ENCODE measurements around the gene SLC1A7. TPM values are rescaled to one million over a fixed set of nuclear protein-coding genes. Genes with fewer than 3 reads are reported as not detected.

SLC1A7 gene
- total and polyA plus RNA-seq, 2 of the 13 experiments (the other 11 are each of a cell fraction or from before 2014, with no cell fraction given): 0.04 to 2.0 TPM

DNA sequence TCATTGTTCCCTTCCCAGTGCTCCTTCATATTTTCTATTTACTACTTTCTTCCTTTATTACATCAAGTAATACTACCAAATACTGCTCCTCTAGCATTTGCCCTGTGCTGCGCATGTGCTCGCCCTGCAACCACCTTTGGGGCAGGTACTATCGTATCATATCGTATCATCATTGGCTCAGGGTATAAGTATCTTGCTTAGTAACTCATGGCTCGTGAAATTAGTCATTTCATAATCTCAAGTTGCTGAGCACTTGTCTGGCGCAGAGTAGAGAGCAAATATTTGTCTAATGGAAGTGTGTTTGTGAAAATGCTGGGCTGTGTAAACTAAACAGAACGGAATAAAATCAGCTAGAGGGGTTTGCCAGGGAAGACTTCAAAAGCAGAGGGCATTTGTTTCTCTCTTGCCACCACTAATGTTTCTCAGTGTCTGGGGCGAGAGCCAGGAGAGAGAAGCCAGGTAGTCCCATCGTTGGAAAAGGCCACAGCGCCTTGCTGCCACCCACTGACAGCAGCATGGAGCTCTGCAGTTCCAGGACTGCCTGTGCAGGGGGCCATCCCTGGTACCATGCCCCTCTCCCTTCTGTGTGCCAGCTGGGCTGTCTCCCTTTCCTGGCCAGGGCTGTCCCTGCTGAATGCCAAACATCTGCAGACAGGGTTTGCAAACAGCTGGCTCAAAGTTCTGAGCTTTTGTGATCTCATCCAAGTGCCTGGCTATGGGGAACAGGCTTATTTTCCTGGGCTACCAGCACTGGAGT lies 34.2 kb upstream of the SLC1A7 start (continued):
- TF ChIP-seq, protein P1, sequence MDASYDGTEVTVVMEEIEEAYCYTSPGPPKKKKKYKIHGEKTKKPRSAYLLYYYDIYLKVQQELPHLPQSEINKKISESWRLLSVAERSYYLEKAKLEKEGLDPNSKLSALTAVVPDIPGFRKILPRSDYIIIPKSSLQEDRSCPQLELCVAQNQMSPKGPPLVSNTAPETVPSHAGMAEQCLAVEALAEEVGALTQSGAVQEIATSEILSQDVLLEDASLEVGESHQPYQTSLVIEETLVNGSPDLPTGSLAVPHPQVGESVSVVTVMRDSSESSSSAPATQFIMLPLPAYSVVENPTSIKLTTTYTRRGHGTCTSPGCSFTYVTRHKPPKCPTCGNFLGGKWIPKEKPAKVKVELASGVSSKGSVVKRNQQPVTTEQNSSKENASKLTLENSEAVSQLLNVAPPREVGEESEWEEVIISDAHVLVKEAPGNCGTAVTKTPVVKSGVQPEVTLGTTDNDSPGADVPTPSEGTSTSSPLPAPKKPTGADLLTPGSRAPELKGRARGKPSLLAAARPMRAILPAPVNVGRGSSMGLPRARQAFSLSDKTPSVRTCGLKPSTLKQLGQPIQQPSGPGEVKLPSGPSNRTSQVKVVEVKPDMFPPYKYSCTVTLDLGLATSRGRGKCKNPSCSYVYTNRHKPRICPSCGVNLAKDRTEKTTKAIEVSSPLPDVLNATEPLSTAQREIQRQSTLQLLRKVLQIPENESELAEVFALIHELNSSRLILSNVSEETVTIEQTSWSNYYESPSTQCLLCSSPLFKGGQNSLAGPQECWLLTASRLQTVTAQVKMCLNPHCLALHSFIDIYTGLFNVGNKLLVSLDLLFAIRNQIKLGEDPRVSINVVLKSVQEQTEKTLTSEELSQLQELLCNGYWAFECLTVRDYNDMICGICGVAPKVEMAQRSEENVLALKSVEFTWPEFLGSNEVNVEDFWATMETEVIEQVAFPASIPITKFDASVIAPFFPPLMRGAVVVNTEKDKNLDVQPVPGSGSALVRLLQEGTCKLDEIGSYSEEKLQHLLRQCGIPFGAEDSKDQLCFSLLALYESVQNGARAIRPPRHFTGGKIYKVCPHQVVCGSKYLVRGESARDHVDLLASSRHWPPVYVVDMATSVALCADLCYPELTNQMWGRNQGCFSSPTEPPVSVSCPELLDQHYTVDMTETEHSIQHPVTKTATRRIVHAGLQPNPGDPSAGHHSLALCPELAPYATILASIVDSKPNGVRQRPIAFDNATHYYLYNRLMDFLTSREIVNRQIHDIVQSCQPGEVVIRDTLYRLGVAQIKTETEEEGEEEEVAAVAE (CRISPR knock-in tag; IDR thresholded peaks at IDR 0.05; ENCODE audit: borderline replicate concordance): peak; percentile 54; the same call in 1 of the 2 replicates
- peak; percentile 68; the same call in 1 of the 2 replicates for TF ChIP-seq ERF (CRISPR knock-in tag; IDR thresholded peaks at IDR 0.05)
- TF ChIP-seq KLF6 (CRISPR knock-in tag; IDR thresholded peaks at IDR 0.05): no peak
- TF ChIP-seq, protein P2, sequence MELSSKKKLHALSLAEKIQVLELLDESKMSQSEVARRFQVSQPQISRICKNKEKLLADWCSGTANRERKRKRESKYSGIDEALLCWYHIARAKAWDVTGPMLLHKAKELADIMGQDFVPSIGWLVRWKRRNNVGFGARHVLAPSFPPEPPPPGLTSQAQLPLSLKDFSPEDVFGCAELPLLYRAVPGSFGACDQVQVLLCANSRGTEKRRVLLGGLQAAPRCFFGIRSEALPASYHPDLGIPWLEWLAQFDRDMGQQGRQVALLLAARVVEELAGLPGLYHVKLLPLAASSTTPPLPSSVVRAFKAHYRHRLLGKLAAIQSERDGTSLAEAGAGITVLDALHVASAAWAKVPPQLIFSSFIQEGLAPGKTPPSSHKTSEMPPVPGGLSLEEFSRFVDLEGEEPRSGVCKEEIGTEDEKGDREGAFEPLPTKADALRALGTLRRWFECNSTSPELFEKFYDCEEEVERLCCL (CRISPR knock-in tag; IDR thresholded peaks at IDR 0.05; ENCODE audit: borderline replicate concordance): no peak
- peak; percentile 52; the same call in 1 of the 2 replicates for TF ChIP-seq ZNF607 (CRISPR knock-in tag; IDR thresholded peaks at IDR 0.05; ENCODE audit: borderline replicate concordance)
- TF ChIP-seq, protein P3, sequence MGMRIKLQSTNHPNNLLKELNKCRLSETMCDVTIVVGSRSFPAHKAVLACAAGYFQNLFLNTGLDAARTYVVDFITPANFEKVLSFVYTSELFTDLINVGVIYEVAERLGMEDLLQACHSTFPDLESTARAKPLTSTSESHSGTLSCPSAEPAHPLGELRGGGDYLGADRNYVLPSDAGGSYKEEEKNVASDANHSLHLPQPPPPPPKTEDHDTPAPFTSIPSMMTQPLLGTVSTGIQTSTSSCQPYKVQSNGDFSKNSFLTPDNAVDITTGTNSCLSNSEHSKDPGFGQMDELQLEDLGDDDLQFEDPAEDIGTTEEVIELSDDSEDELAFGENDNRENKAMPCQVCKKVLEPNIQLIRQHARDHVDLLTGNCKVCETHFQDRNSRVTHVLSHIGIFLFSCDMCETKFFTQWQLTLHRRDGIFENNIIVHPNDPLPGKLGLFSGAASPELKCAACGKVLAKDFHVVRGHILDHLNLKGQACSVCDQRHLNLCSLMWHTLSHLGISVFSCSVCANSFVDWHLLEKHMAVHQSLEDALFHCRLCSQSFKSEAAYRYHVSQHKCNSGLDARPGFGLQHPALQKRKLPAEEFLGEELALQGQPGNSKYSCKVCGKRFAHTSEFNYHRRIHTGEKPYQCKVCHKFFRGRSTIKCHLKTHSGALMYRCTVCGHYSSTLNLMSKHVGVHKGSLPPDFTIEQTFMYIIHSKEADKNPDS (CRISPR knock-in tag; IDR thresholded peaks at IDR 0.05): no peak
- TF ChIP-seq ZBTB20 (CRISPR knock-in tag; IDR thresholded peaks at IDR 0.05; ENCODE audit: borderline replicate concordance, low read depth): no peak; the same call in 1 of the 2 replicates
- TF ChIP-seq, protein P4, sequence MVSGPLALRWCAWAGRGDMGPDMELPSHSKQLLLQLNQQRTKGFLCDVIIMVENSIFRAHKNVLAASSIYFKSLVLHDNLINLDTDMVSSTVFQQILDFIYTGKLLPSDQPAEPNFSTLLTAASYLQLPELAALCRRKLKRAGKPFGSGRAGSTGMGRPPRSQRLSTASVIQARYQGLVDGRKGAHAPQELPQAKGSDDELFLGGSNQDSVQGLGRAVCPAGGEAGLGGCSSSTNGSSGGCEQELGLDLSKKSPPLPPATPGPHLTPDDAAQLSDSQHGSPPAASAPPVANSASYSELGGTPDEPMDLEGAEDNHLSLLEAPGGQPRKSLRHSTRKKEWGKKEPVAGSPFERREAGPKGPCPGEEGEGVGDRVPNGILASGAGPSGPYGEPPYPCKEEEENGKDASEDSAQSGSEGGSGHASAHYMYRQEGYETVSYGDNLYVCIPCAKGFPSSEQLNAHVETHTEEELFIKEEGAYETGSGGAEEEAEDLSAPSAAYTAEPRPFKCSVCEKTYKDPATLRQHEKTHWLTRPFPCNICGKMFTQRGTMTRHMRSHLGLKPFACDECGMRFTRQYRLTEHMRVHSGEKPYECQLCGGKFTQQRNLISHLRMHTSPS (CRISPR knock-in tag; IDR thresholded peaks at IDR 0.05; ENCODE audit: low read depth): 0 out of 2 replicates have a peak, but pooled peaks have one; percentile 69
- peak; percentile 40 for TF ChIP-seq BCL6 (CRISPR knock-in tag; IDR thresholded peaks at IDR 0.05)
- TF ChIP-seq MED1 (CRISPR knock-in tag; IDR thresholded peaks at IDR 0.05): peak; percentile 52
- TF ChIP-seq, protein P5, sequence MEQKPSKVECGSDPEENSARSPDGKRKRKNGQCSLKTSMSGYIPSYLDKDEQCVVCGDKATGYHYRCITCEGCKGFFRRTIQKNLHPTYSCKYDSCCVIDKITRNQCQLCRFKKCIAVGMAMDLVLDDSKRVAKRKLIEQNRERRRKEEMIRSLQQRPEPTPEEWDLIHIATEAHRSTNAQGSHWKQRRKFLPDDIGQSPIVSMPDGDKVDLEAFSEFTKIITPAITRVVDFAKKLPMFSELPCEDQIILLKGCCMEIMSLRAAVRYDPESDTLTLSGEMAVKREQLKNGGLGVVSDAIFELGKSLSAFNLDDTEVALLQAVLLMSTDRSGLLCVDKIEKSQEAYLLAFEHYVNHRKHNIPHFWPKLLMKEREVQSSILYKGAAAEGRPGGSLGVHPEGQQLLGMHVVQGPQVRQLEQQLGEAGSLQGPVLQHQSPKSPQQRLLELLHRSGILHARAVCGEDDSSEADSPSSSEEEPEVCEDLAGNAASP (CRISPR knock-in tag; IDR thresholded peaks at IDR 0.05; ENCODE audit: borderline replicate concordance): 0 out of 2 replicates have a peak, but pooled peaks have one; percentile 2
- TF ChIP-seq ZNF7 (CRISPR knock-in tag; IDR thresholded peaks at IDR 0.05): peak; percentile 82
- peak; percentile 63; the same call in 1 of the 2 replicates for TF ChIP-seq REPIN1 (CRISPR knock-in tag; IDR thresholded peaks at IDR 0.05; ENCODE audit: borderline replicate concordance, low read depth)
- TF ChIP-seq ZNF180 (CRISPR knock-in tag; IDR thresholded peaks at IDR 0.05; ENCODE audit: borderline replicate concordance, low read depth): no peak
- TF ChIP-seq FOXA3 (CRISPR knock-in tag; IDR thresholded peaks at IDR 0.05): peak; percentile 61
- TF ChIP-seq NCOR1 (IDR thresholded peaks at IDR 0.05; ENCODE audit: borderline replicate concordance, low read length): no peak

Data from HepG2 (cell line).